HG03521 (cell line): ENCODE data around the gene DEFB121.
"Not testable (repeated sequence)": the region's sequence is repeated elsewhere in the genome, so short reads cannot be mapped to it uniquely, and the experiment has no call there.

Experiments
- ATAC-seq: cut with Tn5 transposase; IDR thresholded peaks from one replicate; pipeline ENCODE4 v1.9.1; 2021; ENCODE audit warnings: mild to moderate bottlenecking, moderate library complexity; ENCODE audit not compliant: unreplicated experiment

Gene DEFB121

GRCh38 chr20:31364272-31364671 is 41.7 kb downstream of the DEFB121 start:
- not testable (repeated sequence) for ATAC-seq

GRCh38 chr20:31363295-31363694 is 42.7 kb downstream of the DEFB121 start:
- ATAC-seq: no peak

GRCh38 chr20:31355981-31356380 is 50.0 kb downstream of the DEFB121 start:
- ATAC-seq: no peak
